Stimulated activated CD4-positive, alpha-beta T cell treated with anti-CD3 and anti-CD28 coated beads, Interleukin-1b, Interleukin-23, amount 100 ng/mL, for 4 hours (primary cell): ENCODE measurements around the gene FKBP9.
"Not testable (repeated sequence)": the region's sequence is repeated elsewhere in the genome, so short reads cannot be mapped to it uniquely, and the experiment has no call there.

Experiments
- DNase-seq, 2 donors: peaks; one replicate each; pipeline ENCODE4 v3.0.0-alpha.2; 2020; ENCODE audit warnings: low read depth in 2 of 2

The FKBP9 gene

GRCh38 chr7:33005193-33005592, 48.0 kb downstream of the FKBP9 start:
- DNase-seq, result not testable (repeated sequence)

GRCh38 chr7:33005690-33006089, 48.5 kb downstream of the FKBP9 start:
- not testable (repeated sequence) for DNase-seq

GRCh38 chr7:33009734-33010133, 52.5 kb downstream of the FKBP9 start:
- DNase-seq, result no peak

GRCh38 chr7:33012364-33012763, 55.1 kb downstream of the FKBP9 start:
- DNase-seq, result no peak

GRCh38 chr7:33024189-33024757, 67.0 kb downstream of the FKBP9 start:
- no peak for DNase-seq

GRCh38 chr7:33035776-33036175, 78.5 kb downstream of the FKBP9 start:
- DNase-seq, result no peak

- no peak for DNase-seq
These were observed 81.4 kb downstream of the FKBP9 start for GRCh38 chr7:33038639-33039038.

GRCh38 chr7:33039257-33039902, 82.1 kb downstream of the FKBP9 start:
- no peak for DNase-seq

GRCh38 chr7:33039903-33040292, 82.7 kb downstream of the FKBP9 start:
- no peak for DNase-seq

- peak in 1 of 2 donors; percentile 55 for DNase-seq
These were observed 83.7 kb downstream of the FKBP9 start for GRCh38 chr7:33040803-33041516.

GRCh38 chr7:33041631-33042428, 84.6 kb downstream of the FKBP9 start:
- DNase-seq, result no peak

- no peak for DNase-seq
These were observed 86.5 kb downstream of the FKBP9 start for GRCh38 chr7:33043501-33044400.

- no peak for DNase-seq
These were observed 87.1 kb downstream of the FKBP9 start for GRCh38 chr7:33044401-33044718.

GRCh38 chr7:33044986-33045385, 87.7 kb downstream of the FKBP9 start:
- DNase-seq, result no peak

GRCh38 chr7:33048257-33048656, 91.0 kb downstream of the FKBP9 start:
- DNase-seq, result no peak

- no peak for DNase-seq
These were observed 91.5 kb downstream of the FKBP9 start for GRCh38 chr7:33048704-33049103.

GRCh38 chr7:33050535-33051318, 93.5 kb downstream of the FKBP9 start:
- peak in 1 of 2 donors; percentile 23 for DNase-seq

GRCh38 chr7:33053721-33054120, 96.5 kb downstream of the FKBP9 start:
- no peak for DNase-seq

- no peak for DNase-seq
These were observed 97.2 kb downstream of the FKBP9 start for GRCh38 chr7:33054261-33054964.

- DNase-seq, result no peak
These were observed 97.9 kb downstream of the FKBP9 start for GRCh38 chr7:33055158-33055557.
